Measurements from ENCODE around the gene CDYL.
"Not testable (repeated sequence)": the region's sequence is repeated elsewhere in the genome, so short reads cannot be mapped to it uniquely, and the experiment has no call there.

CDYL gene

DNA sequence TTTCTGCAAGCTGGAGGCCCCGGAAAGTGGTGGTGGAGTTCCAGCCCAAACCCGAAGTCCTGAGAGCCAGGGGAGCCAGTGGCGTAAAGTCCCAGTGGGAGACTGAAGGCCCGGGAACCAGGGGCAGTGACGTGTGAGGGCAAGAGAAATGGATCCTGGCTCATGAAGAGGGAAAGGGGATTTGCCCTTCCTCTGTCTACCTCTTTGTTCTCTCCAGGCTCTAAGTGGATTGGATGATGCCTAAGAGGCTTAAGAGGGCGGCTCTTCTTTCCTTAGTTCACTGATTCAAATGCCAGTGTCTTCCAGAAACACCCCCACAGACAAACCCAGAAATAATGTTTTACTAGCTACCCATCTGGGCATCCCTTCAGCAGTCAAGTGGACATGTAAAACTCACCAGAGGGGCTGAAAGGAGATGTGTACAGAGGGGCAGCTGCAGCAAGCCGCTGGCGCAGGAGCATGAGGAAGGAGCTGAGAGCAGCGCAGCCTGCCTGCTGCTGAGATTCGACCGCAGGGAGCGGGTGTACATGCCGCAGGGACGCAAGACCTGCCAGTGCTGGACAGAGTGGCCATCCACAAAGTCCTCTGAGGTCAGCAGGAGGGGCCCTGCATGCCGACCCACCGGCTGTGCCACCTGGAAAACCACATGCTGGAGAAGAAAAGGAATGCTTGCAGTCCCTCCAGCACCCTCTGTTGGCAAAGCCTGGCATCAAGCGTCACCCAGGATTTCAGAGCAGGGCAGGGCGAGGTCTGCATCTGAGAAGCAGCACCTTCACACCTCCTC, 29.5 kb downstream of the CDYL start:
- DNase-seq: peak; percentile 27

DNA sequence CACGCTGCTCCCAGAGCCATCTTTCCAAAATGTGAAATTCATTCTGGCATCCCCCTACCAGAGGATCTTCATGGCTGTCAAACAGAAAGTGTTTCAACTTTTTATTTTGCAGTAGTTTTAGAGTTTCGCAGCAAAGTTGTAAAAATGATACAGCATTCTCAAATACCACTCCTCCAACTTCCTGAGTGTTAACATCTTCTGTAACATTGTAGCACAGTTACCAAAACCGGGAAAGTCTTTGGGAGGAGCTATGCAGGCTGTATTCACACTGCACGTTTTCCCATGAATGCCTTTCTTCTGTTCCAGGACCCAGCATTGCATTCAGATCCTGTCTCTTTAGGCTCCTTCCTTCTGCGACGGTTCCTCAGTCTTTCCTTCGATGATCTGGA, 30.1 kb downstream of the CDYL start:
- DNase-seq: no peak

DNA sequence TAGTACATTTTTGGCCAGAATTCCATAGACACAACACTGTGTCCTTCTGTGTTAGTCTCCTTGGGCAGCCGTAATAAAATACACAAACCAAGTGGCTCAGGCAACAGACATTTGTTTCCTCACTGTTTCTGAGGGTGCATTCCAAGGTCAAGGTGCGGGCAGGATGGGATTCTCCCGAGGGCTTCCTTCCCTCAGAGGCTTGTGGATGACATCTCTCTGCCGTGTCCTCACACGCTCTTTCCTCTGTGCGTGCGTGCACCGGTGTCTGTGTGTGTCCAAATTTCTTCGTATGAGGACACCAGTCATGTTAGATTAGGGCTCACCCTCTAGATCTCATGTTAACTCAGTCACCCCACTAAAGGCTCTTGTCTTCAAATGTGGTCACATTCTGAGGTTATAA, 30.6 kb downstream of the CDYL start:
- no peak for DNase-seq

GRCh38 chr6:4808396-4808795, 32.2 kb downstream of the CDYL start:
- no peak for DNase-seq

- no peak for DNase-seq
These were observed 34.1 kb downstream of the CDYL start for GRCh38 chr6:4809999-4810918.

DNA sequence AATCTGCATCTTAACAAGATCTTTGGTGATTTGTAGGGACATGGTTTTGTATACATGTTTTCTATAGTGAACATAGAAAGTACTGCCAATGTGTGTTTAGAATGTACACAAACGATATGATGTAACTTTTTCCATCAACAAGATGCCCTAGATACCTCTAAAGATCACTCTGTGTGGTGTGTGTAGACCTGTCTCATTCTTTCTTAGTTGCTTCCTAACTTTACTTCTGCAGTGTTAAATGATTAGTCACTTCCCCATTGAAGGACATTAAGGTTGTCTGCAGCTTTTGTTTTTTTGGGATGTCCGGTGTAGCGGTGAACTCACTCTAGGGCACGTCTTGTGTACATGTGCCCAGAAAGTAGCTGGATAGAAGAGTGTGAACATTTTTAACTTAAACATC, 35.9 kb downstream of the CDYL start:
- DNase-seq: no peak

- DNase-seq: no peak
These were observed 36.9 kb downstream of the CDYL start for GRCh38 chr6:4813055-4813454.

GRCh38 chr6:4814212-4814611, 38.0 kb downstream of the CDYL start:
- no peak for DNase-seq

DNA sequence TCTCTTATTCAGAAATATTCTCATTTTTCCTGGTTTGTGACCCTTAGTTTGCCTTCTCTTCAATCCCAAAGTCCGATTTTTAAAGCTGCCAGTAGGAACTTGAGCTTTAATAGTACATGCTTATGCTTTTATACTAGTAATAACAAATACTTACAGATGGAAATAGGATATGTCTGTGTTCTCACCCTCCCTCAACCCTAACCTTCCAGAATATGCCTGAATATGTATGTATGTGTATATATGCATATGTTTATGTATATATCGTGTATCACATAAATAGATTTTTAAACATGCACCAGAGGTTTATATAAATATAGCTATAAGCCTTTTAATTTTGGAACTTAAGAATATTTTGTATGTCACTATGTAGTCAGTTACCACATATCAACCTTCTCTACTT, 38.8 kb downstream of the CDYL start:
- no peak for DNase-seq

DNA sequence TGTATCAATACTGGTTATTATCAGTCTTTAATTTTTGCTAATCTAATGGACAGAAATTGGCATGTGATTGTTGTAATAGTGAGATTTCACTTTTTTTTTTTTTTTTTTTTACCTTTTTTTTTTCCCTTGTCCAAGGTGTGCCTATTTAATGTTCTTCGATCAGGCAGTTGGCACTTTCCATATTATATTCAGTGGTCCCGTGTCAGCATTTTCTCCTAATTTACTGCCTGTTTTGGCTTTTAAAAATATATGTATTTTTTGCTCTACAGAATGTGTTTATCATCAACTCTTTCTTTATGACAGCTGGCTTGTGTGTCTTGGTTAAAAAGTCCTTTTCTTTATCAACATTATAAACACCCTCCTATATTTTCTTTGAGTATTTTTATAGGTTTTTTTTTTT, 39.4 kb downstream of the CDYL start:
- no peak for DNase-seq

DNA sequence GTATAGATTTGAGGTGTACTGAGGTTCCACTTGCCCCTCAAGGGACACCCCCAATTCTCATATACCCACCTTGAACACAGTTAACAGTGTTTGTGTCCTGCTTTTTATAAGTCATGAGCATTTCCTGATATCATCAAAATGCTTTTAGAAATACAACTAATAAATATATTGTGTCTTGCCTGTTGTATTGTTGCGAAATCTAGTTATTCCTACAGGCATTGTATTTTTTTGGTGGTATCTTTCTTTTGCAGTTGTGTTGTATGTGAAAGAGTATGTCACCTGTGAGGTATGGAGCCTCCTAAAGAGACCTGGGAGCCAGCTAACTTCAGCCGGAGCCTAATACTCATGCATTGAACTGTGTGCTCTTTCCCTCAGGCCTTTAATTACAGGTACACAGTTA, 40.7 kb downstream of the CDYL start:
- DNase-seq: no peak

DNA sequence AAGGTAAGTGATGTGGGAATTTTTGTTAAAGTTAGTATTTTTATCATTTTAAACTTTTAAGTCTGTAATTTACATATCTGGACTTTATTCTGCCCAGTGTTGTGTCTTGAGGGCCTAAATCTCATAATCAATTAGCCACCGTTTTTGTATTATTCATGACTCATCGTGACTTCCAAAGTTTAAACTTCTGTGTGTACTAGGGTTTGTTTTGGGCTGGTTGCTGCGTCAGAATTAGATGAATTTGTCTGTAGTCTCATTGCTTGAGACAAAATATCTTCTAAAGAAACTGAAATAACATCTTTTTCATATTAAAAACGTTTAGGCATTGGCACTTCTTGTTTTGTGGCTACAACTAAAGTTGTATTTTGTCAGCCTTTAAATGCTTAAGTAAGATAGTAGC, 41.3 kb downstream of the CDYL start:
- no peak for DNase-seq

DNA sequence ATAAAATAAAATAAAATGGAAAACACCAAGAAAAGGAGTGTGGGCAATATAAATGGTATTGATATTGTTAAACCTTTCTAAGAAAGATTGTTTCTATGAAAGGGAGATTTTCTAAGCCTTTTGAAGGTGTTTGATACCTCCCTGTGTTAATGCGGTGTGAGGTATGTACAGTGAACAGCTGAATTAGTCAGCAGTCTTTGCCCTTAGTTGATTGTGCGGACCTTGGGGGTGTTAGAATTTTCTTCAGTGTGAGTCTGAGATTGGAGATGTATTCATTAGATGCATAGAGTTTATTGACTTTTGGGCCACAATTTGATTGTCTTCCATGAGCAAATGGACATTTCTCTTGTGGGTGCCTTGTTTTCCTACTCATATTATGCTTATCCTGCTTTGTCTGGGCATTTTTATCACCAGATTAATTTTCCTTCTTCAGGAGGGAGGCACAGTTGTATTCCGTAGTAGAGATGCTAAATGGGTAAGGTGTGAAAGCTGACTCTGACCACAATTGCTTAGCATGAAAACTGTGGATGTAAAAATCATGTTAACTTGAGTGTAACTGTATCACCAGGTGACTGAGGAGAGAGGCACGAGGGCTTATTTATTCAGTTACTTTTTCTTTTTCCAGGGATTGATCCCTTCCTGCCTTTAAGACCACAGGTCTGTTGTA, 42.2 kb downstream of the CDYL start:
- no peak for DNase-seq

- DNase-seq: no peak
These were observed 43.6 kb downstream of the CDYL start for GRCh38 chr6:4819706-4820283.

DNA sequence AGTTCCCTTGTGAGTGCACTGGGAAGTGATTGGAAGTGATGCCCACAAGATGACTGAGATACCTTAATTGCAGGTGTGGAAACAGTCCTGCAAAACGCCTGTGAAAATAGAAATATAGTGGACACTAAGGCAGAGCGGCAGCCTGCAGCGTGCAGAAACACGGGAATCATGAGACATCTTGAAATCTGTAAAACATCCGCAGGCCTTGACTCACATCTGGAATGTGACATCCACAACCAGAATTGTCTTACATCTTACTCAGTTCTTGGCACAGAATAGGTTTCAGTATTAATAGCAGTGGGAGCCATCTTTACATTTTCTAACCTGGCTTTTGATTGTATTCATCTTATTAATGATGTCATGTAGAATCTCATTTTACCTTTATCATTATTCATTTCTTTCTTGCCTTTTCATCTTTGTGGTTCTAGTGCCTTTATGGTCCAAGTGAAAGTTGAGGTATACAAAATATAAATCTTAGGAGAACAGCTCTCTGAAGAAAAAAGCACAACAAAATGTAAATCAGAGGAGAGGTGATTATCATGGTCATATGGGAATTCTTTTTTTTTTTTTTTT, 44.6 kb downstream of the CDYL start:
- no peak for DNase-seq

- DNase-seq: no peak
These were observed 46.3 kb downstream of the CDYL start for GRCh38 chr6:4822476-4822875.

GRCh38 chr6:4828187-4828698, 52.0 kb downstream of the CDYL start:
- no peak for DNase-seq

DNA sequence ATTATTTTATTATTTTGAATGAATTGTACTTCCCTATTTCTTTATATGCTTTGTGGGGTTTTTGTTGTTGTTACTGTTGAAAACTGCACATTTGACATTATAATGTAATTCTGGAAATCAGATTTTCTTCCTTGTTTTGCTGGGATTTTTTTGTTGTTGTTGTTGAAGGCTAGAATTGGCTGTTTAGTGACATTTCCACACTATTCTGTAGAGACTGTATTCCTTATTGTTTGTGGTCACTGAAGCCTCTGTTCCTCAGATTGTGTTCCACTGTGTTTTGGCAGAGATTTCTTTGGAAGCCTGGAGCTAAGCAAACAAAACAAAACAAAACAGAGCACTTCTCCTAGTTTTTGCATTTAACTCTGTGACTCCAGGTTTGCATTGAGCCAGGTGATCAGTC, 52.9 kb downstream of the CDYL start:
- no peak for DNase-seq

GRCh38 chr6:4835540-4835939, 59.3 kb downstream of the CDYL start:
- DNase-seq: not testable (repeated sequence)

DNA sequence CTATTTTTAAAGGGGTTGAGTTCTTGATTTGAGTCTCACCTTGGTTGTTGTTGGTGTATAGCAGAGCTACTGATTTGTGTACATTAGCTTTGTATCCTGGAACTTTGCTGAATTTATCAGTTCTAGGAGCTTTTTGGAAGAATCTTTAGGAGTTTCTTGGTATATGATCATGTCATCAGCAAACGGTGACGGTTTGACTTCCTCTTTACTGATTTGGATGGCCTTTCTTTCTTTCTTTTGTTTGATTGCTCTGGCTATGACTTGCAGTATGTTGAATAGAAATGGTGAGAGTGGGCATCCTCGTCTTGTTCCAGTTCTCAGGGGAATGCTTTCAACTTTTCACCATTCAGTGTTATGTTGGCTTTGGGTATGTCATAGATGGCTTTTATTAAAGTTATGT, 64.0 kb downstream of the CDYL start:
- DNase-seq: no peak

GRCh38 chr6:4844108-4844507, 67.9 kb downstream of the CDYL start:
- DNase-seq: no peak

DNA sequence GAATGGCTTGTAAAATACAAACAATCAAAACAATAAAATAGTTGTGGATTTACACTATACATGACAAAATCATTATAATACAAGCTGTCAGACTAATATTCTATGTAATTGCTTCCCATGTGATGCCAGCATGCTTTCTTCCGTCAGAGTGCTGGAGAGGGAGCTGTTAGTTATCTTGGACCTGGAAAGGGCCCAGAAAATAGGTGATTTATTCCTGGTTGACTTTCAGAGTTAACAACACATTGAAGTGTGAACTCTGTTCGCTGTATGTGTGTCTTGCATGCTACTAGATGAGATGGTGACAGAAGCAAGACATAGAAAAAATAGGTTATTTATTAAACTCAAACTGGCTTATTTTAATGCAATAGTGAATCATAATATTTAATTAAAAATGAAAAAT, 70.2 kb downstream of the CDYL start:
- no peak for DNase-seq
